ENCODE measurements around the gene SEC23IP. TPM values are rescaled to one million over a fixed set of nuclear protein-coding genes. Genes with fewer than 3 reads are reported as not detected.

SEC23IP gene
- total RNA-seq, 3 donors from 2014 or later (not counting 1 experiment from before 2014, with no cell fraction given): 45.1 to 54.5 (median 49.4) TPM

- DNase-seq (no peak), ATAC-seq (no peak)
- H3K27me3 ChIP-seq (ENCODE audit: control insufficient read depth, insufficient read depth, low read length): no peaks in the 10 kb centered on the region
- H3K27ac Mint-ChIP-seq: no peak overlapping the region
- peaks cover 11 to 27% of the 10 kb centered on the region in 2 donors for H3K27me3 Mint-ChIP-seq (ENCODE audit: low read depth in 2 of 2)
- TF ChIP-seq CTCF (IDR thresholded peaks at IDR 0.05): no peak
- no peak overlapping the region for H3K27ac ChIP-seq (ENCODE audit: low read length)
- peaks cover 8% of the 10 kb centered on the region for H3K36me3 Mint-ChIP-seq
- H3K4me1 Mint-ChIP-seq: no peaks in the 10 kb centered on the region
- no peaks in the 10 kb centered on the region for H3K36me3 ChIP-seq (ENCODE audit: control insufficient read depth, insufficient read depth, low read length)
- intact Hi-C loops (cut with micrococcal nuclease): no loop called here
- H3K9me3 Mint-ChIP-seq: no peaks in the 10 kb centered on the region
- no peak overlapping the region for H3K4me3 ChIP-seq (ENCODE audit: low read length)
- H3K4me1 ChIP-seq (ENCODE audit: control insufficient read depth, insufficient read depth, low read length): no peaks in the 10 kb centered on the region
- no peak overlapping the region for H3K4me3 Mint-ChIP-seq
- WGBS (ENCODE audit: insufficient coverage): 76% methylated on average over 7 of the region's 9 CpGs
- no peaks in the 10 kb centered on the region for H3K9me3 ChIP-seq (ENCODE audit: control insufficient read depth, insufficient read depth, low read length)
Measured at GRCh38 chr10:119991066-119991465, 98.5 kb downstream of the SEC23IP start.

DNA sequence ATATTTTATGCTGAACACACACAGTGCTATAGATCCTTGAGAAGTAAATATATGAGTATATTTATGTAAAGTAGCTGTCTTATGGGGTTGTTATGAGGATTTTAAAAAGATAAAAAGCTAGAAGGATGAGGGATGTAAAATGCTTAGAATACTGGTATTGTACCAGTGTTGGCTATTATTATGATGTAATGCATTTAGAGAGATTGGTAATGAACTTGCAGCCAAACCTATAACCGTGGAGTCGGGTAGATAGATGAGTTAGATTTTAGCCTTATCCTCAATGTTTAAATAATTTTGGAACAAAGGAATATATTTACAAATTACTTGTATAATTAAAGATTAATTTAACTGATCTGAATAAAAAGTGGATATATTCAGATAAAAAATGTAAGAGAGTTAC is 99.3 kb downstream of the SEC23IP start:
- no peaks in the 10 kb centered on the region for H3K4me1 Mint-ChIP-seq

More for the DNA sequence above, 99.3 kb downstream of the SEC23IP start:
- H3K36me3 Mint-ChIP-seq: peaks cover 14% of the 10 kb centered on the region
- WGBS (ENCODE audit: insufficient coverage): no CpG with 5 or more reads among the region's 2 CpGs
- Histone ChIP-seq H3K9me3 (ENCODE audit: control insufficient read depth, insufficient read depth, low read length) (no peaks in the 10 kb centered on the region), H3K27me3 (ENCODE audit: control insufficient read depth, insufficient read depth, low read length) (no peaks in the 10 kb centered on the region), H3K4me1 (ENCODE audit: control insufficient read depth, insufficient read depth, low read length) (no peaks in the 10 kb centered on the region), H3K36me3 (ENCODE audit: control insufficient read depth, insufficient read depth, low read length) (no peaks in the 10 kb centered on the region), H3K27ac (ENCODE audit: low read length) (no peak overlapping the region), H3K4me3 (ENCODE audit: low read length) (no peak overlapping the region)
- peaks cover 2% of the 10 kb centered on the region in 2 donors for H3K9me3 Mint-ChIP-seq
- intact Hi-C loops (cut with micrococcal nuclease): no loop called here
- DNase-seq (no peak), ATAC-seq (no peak)
- peaks cover 7 to 27% of the 10 kb centered on the region in 2 donors for H3K27me3 Mint-ChIP-seq (ENCODE audit: low read depth in 2 of 2)
- H3K27ac Mint-ChIP-seq: no peak overlapping the region
- no peak for TF ChIP-seq CTCF (IDR thresholded peaks at IDR 0.05)
- H3K4me3 Mint-ChIP-seq: no peak overlapping the region

Other genes starting within 250 kb of the SEC23IP start
- 1 to 10 TPM; 7.6 to 9.7 (median 8.3) TPM for gene BAG3, start 241.3 kb upstream of the SEC23IP start, total RNA-seq
- gene INPP5F, start 166.7 kb upstream of the SEC23IP start, total RNA-seq: 10 to 100 TPM; 12.8 to 18.2 (median 15.8) TPM
- 10 to 100 TPM; 26.4 to 39.2 (median 28.6) TPM for gene MCMBP, start 19.9 kb upstream of the SEC23IP start, total RNA-seq

All from natural killer cell (primary cell).